HG03571 (cell line): ENCODE data around the gene NDST1.

ENCODE experiments used
- ATAC-seq: cut with Tn5 transposase; IDR thresholded peaks from one replicate; pipeline ENCODE4 v1.9.1; 2021; ENCODE audit not compliant: unreplicated experiment

The NDST1 gene

GRCh38 chr5:150584556-150585335 lies 76.8 kb downstream of the NDST1 start:
- no peak for ATAC-seq

GRCh38 chr5:150585781-150586341 lies 77.9 kb downstream of the NDST1 start:
- no peak for ATAC-seq

DNA sequence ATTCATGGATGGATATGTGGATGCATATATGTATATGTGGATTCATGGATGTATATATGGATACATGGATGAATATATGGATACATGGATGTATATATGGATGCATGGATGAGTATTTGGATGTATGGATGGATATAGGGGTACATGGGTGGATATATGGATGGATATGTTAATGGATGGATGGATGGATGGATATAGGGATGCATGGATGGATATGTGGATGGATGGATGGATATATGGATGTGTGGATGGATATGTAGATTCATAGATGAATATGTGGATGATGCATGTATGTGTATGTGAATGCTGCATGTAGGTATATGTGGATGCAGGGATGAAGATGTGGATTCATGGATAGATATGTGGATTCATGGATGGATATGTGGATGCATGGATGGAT lies 79.1 kb downstream of the NDST1 start:
- ATAC-seq = no peak

- ATAC-seq = no peak
These were observed 80.1 kb downstream of the NDST1 start for GRCh38 chr5:150587856-150588595.

DNA sequence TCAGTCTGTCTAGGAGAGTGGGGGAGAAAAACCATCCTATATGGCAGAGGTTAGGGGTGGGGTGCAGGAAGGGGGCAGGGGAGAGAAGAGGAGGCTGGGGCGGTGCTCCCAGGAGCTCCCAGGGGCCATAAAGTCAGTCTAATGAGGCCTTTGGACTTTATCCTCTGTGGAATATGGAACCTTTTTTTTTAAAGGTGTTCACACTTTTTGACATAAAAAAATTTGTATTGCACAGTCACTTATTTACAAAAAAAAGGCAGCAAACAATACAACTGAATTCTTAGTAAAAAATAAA lies 80.6 kb downstream of the NDST1 start:
- ATAC-seq = no peak

DNA sequence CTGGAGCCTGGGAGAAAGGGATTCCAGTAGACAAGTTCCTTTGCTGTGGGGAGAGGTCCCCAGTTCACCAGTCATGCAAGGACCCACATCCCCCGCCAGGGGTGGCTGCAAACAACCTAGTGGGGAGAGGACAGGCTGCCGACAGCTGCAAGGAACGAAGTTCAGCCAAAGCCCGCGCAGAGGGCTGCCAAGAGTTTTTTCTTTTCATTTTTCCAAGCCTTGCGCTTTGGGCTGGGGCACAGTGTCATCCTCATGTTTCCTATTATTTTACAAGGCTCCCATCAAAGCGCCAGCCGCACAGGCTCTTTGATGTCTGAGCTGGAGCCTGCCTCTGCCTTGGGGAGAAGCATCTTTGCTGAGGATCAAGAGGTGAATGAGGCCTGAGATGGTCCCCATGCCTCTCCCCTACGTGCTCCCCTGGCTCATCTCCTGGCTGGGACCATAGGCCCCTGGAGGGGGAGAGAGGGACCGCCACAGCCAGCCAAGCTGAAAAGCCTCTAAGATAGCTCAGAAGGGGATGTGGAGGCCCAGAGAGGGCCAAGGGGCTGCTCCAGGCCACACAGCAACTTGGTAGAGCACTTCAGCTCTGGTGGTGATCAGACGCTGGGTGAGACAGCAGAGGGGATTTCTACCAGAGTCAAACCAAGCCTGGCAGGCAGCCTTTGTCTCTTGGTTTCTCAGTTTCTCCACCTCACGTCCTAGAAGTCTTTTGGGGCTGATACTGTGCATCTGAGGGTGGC lies 82.1 kb downstream of the NDST1 start:
- ATAC-seq = no peak

DNA sequence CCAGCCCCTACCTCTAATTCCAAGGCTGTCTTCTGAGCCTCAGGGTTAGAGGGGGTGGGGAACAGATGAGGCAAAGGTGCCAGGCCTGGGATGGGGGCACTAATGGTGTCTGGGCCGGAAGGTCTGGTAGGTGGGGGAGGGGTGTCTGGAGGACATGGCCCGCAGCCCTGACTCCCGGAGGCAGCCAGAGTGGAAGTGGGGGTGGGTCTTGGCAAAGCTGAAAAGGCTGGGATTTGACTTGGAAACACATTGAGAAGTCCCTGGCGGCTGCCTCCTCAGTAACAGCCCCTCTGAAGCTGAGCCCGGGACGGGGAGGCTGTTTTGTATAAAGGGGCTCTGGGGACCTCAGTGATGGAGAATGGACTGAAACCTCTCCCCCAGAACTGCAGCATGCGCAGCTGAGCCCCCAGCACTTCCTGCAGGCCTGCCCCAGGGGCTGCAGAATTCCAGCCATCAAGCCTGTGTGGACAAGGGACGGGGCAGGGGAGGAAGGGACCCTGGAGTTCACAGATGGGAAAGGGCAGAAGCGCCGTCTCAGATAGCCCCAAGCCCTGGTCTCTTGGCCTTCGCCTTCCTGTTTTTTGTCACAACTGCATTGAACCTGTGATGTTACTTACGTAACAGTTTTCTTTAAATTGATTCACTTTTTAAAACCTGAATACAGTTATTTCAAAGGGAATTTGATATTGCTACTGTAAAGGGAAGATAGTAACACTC lies 83.2 kb downstream of the NDST1 start:
- ATAC-seq = no peak

DNA sequence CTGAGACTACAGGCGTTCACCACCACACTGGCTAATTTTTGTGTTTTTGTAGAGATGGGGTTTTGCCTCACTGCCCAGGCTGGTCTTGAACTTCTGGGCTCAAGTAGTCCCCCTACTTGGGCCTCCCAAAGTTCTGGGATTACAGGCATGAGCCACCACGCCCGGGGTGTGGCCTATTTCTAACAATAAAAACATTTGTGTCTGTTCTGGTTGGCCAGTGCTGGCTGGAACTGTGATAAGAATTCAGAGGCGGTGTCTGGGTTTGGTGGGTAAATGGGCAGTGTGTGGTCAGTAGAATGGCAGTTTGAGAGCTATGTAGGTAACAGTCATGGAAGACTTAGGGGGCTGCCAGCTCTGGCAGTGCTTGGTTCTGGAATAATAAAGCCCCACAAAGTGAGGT lies 85.7 kb downstream of the NDST1 start:
- ATAC-seq = no peak

- ATAC-seq = no peak
These were observed 86.1 kb downstream of the NDST1 start for GRCh38 chr5:150593996-150594395.

GRCh38 chr5:150595466-150596031 lies 87.6 kb downstream of the NDST1 start:
- no peak for ATAC-seq

- ATAC-seq = no peak
These were observed 88.4 kb downstream of the NDST1 start for GRCh38 chr5:150596313-150596712.

DNA sequence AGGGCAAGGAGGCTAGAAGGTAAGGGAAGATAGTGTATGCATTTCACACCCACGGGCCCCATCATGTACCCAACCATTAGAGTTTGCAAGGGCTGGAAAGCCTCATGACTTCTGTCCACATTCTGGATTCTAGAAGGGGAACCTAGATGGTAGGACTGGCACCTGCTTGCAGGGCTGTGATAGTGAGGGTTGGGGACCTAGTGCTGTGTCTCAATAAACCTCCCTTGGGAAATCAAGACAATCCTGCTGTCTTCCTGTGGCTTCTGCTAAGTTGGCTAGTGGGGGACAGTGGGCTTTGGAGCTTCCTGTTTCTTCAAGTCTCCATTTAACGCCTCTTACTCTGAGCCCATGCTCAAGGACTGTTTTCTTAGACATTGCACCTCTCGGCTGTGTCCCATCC lies 88.9 kb downstream of the NDST1 start:
- ATAC-seq = no peak

GRCh38 chr5:150598006-150598405 lies 90.1 kb downstream of the NDST1 start:
- no peak for ATAC-seq

DNA sequence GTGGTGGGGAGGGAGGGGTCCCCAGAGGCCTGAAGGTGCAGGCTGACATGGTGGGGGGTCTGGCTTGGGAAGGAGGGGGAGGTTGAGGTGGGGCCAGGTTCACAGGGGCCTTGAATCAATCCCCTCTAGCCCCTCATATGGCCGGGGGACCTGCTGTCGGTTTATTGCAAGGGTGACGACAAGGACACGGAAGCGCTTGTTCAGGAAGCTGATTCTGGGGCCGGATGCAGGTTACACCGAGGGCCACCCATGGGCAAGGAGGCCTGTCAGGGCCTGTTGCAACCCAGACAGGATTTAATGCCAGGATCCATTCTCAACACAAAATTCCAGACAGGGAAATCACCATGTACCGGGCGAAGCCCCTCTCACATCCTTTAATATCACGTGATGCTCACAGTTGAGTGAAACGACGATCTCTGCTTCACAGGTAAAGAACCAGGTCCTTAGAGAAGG lies 90.9 kb downstream of the NDST1 start:
- no peak for ATAC-seq

DNA sequence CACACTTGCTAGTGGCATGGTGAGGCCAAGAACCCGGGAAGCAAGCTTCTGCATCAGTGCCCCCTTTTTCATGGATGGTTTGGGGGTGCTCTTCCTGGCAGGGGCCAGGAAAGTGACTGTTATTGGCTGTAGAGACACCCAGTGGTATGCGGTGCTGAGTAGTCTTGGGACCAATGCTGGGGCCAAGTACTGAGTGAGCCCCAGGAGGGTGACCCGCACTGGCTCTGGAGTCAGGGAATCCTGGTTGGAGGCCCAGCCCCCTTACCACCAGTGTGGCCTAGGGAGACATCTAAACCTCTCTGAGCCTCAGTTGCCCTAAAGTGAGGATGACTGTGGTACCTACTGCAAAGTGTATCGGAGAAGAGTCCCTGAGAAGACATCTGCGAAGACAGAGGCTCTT lies 91.3 kb downstream of the NDST1 start:
- ATAC-seq = no peak

DNA sequence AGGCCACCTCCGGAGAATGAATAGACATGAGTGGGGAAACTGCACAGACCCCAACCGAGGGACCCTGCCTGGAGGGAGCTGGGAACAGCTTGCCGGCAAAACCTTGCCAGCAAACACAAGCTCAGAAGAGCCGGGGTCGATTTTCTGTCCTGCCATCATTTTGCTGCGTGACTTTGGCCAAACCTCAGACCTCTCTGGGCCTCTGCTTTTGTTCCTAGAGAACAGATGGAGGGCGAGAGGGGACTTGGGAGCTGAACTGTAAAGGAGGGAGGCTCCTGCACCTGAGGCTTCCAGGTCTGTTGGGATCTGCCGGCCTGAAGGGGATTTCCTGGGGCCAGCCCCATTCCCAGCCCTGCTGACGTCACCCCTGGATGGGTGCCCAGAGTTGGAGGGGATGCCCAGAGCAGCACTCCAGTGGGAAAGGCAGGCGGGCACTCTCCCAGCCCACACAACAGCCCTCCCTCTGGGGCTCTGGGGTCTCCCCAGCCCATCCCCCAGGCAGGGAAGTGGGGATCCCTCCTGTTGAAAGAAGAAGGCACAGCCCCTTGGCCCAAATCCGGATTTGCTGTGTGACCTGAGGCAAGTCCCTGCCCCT lies 92.1 kb downstream of the NDST1 start:
- ATAC-seq = no peak

DNA sequence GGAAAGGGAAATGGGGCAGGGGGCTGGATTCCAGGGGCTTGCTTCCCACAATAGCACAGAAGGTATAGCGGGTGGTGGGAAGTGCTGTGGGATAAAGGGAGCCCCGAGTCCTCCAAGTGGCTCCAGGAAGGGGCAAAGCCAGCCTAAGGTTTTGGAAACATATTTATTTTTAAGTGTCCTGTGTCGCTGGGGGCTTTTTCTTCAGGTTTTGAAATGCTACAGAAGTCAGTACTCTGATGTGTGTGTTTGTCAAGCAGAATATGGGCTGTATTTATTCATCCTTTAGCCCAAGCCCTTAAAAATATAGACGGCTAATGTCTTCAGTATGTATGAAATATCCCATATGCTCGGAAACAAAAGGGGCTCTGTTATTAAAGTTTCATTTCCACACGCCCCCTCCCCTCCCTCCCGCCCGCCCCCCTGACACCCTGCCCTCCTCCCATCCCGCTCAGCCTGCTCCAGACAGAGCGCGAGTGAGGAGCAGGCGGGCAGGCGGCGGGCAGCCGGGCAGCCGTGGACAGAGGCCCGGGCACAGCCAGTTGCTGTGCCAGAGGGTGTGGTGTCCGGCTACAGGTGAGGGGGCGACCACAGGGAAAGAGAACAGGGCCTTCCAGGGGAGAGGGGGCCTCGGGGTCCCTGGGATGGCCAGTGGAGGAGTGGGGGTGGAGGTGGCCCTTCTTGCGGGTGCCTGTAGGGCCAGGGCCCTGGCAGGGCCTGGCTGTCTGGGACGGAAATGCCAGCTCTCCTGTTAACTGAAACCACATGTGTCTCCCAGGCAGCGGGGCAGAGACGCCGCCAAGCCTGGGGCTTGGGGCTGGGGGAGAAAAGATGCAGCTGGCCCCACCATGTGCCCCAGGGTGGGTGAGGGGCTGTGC lies 92.9 kb downstream of the NDST1 start:
- ATAC-seq = no peak

DNA sequence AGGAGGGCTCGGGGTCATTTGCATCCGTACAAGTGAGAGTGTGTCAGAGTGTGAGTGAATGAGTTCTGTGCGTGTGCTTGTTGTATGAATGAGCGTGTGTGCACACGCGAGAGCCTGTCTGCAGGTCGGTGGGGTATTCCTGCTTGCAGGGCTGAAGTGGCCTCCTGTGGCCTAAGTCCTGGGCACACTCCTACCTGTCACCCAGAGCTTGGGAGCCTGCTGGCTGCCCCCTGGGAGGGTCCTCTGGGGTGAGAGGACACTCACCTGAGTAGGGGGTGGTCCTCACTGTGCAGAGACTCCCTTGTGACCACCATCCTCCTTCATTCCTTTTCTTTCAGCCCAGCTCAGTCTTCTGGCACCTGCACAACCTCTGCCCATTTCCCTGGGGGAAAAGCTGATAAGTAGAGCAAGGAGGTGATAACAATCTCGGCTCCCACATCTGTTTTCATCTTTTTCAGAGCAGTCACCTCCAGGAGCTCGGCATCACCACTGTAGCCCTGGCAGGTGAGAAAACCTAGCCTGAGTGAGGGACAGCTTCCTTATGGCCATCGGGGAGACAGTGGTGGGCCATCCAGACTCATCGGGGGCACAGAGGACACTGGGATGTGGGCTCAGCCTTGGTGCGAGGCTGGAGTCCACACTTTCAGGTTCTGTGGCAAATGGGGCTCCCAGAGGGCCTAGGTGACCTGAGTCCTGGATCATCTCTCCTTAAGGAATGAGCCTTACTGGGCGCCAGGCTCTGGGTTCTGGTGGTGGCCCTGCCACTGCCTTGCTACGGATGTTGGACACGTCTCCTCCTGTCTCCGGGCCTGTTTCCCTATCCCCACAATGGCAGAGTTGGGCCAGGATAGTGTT lies 93.8 kb downstream of the NDST1 start:
- no peak for ATAC-seq
